WERI-Rb-1 (cell line): Measurements from ENCODE around the gene UBE2D2.

Experiments used
- DNase-seq: peaks from one replicate; pipeline ENCODE4 v3.0.0-alpha.2; 2020
- H3K27ac ChIP-seq: fragments of 250-450 bp; sonication (Bioruptor Pico); 2 replicates; pipeline ENCODE4 v1.5.1; 2020; ENCODE audit warnings: mild to moderate bottlenecking, moderate library complexity
- H3K27me3 ChIP-seq: fragments of 250-450 bp; sonication (Bioruptor Pico); 2 replicates; pipeline ENCODE4 v1.5.1; 2021; ENCODE audit warnings: mild to moderate bottlenecking, low read depth, moderate library complexity; ENCODE audit not compliant: insufficient read depth, severe bottlenecking
- H3K36me3 ChIP-seq: fragments of 250-450 bp; sonication (Bioruptor Pico); 2 replicates; pipeline ENCODE4 v1.5.1; 2020; ENCODE audit warnings: mild to moderate bottlenecking, moderate library complexity
- H3K4me3 ChIP-seq: 2 replicates; pipeline ENCODE4 v1.5.1; 2011; ENCODE audit warnings: low read depth, mild to moderate bottlenecking, control low read depth, low read length
- H3K9me3 ChIP-seq: fragments of 250-450 bp; sonication (Bioruptor Pico); 2 replicates; pipeline ENCODE4 v1.5.1; 2021; ENCODE audit warnings: mild to moderate bottlenecking, moderate library complexity; ENCODE audit not compliant: severe bottlenecking
- TF ChIP-seq, protein P1 (sequence below): IDR thresholded peaks from 2 replicates; pipeline ENCODE4 v1.5.1; 2011; ENCODE audit warnings: low read depth, mild to moderate bottlenecking, control low read depth, inconsistent platforms, low read length

The UBE2D2 gene

DNA sequence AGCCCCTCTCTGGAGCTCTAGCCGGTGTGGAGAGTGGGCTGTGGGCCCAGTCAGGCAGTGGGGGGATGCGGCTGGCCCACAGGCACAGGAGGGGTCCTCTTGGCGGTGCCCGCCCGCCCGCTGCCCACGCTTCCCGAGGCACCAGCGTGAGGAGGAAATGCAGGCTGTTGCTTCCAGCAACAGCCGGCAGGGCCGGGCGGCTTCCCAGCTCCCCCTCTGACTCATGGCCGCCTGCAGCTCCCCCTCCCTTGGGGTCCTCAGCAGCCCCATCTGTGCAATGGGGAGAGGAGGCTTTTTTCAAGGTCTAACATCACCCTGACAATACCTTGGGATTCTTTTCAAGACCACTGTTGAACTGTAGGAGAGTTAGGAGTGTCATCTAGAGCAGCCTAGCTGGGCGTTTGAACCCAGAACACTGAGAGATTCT, 97.4 kb downstream of the UBE2D2 start:
- Histone ChIP-seq H3K27ac (peak overlapping the region; percentile 28), H3K9me3 (no peaks in the 10 kb centered on the region), H3K27me3 (no peaks in the 10 kb centered on the region), H3K36me3 (peaks cover 29% of the 10 kb centered on the region), H3K4me3 (no peak overlapping the region)
- no peak for DNase-seq
- TF ChIP-seq, protein P1, sequence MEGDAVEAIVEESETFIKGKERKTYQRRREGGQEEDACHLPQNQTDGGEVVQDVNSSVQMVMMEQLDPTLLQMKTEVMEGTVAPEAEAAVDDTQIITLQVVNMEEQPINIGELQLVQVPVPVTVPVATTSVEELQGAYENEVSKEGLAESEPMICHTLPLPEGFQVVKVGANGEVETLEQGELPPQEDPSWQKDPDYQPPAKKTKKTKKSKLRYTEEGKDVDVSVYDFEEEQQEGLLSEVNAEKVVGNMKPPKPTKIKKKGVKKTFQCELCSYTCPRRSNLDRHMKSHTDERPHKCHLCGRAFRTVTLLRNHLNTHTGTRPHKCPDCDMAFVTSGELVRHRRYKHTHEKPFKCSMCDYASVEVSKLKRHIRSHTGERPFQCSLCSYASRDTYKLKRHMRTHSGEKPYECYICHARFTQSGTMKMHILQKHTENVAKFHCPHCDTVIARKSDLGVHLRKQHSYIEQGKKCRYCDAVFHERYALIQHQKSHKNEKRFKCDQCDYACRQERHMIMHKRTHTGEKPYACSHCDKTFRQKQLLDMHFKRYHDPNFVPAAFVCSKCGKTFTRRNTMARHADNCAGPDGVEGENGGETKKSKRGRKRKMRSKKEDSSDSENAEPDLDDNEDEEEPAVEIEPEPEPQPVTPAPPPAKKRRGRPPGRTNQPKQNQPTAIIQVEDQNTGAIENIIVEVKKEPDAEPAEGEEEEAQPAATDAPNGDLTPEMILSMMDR = no peak

DNA sequence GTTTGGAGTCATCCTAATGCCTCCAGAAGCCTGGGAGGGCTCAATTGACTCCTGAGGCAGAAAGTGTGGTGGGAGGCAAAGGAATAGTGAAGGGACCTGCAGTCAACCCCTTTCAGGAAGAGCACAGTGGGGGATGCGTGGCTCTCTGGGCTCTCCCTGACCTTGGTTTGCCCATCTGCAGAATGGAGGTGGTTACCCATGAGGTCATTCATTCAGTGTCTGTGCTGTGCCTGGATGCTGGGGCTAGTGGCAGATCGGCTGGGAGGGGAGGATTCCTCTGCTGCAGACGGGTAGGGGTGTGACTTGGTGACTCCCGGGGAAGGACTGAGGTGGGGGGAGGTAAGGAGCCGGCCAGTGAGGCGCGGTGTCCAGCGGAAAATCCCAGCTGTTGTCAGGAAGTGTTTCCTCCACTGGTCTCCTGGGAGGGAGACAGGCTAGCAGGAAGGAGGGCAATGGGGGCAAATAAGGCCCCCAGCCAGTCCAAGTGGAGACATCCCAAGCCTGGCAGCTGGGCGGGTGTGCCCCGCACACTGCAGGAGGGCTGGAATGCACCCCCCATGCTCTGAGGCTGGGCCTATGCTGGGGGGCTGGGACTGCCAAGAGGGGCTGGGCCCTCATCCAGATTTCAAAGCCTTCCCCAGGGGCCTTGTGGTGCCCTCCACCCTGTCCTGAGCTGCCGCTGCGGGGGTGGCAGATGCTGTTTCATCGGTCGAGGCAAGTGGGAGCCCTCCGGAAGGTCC, 98.0 kb downstream of the UBE2D2 start:
- H3K9me3 ChIP-seq = no peaks in the 10 kb centered on the region
- TF ChIP-seq, protein P1 = no peak
- no peaks in the 10 kb centered on the region for H3K27me3 ChIP-seq
- peak; percentile 68 for DNase-seq
- peak overlapping the region; percentile 86 for H3K27ac ChIP-seq
- H3K36me3 ChIP-seq = peaks cover 28% of the 10 kb centered on the region
- H3K4me3 ChIP-seq = no peak overlapping the region

DNA sequence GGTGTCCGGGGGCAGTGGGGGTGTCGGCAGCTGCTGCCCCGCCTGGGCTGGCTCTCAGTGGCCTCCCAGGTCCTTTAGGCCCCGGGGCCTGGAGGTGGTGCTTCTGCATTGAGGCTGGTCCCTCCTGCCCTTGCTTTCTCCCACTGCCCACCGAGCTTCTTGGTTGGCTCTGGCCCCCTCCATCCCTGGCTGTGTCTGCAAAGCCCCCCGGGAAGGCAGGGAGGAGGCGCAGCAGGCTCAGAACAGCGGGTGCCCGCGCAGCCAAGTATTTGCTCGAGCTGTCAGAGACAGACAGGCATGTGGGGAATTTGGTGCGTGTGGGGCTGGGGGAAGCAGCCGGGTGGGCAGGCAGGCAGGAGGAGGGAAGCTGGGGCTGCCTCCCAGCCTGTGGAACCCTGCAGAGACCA, 98.6 kb downstream of the UBE2D2 start:
- Histone ChIP-seq H3K4me3 (no peak overlapping the region), H3K27me3 (no peaks in the 10 kb centered on the region), H3K27ac (peak overlapping the region; percentile 86), H3K9me3 (no peaks in the 10 kb centered on the region), H3K36me3 (peaks cover 27% of the 10 kb centered on the region)
- no peak for DNase-seq
- TF ChIP-seq, protein P1 = no peak

DNA sequence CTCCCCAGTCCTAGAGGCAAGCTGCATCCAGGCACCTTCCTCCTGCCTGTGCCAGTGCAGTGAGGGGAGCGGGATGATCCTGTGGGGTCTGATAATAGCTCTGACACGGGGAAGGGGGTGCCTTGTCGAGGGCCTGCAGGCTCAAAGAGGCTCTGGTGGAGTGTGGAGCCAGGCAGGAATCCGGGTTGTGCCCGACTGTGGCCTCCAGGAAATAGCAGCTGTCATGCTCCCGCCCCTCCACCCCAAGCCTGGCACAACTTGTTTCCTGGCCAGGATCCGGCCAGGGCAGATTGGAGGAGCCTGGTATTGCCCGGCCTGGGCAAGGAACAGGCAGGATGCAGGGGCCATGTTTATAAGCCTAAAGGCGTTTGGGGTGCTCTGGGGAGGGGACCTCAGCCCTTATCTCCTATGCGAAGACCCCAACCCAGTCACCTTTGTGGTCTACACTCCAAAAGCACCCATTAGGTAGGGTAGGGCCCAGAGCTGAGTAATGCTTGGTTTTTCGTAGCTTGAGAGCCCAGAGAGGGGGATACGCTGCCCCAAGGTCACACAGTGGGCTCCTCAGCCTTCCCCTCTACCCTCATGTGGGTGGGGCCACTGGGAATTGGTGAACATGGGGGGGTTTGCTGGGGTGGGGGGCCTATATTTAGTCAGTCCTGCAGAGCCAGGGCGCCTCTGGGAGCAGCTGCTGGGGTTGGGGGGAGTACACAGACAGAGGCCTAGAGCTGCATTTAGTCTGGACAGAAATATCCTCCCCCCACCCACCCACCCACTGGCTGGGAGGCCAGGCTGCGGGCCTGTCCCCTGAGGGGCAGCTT, 99.2 kb downstream of the UBE2D2 start:
- no peak overlapping the region for H3K4me3 ChIP-seq
- TF ChIP-seq, protein P1 = no peak
- no peaks in the 10 kb centered on the region for H3K9me3 ChIP-seq
- DNase-seq = no peak
- peak overlapping the region; percentile 86 for H3K27ac ChIP-seq
- H3K36me3 ChIP-seq = peaks cover 30% of the 10 kb centered on the region
- no peaks in the 10 kb centered on the region for H3K27me3 ChIP-seq

DNA sequence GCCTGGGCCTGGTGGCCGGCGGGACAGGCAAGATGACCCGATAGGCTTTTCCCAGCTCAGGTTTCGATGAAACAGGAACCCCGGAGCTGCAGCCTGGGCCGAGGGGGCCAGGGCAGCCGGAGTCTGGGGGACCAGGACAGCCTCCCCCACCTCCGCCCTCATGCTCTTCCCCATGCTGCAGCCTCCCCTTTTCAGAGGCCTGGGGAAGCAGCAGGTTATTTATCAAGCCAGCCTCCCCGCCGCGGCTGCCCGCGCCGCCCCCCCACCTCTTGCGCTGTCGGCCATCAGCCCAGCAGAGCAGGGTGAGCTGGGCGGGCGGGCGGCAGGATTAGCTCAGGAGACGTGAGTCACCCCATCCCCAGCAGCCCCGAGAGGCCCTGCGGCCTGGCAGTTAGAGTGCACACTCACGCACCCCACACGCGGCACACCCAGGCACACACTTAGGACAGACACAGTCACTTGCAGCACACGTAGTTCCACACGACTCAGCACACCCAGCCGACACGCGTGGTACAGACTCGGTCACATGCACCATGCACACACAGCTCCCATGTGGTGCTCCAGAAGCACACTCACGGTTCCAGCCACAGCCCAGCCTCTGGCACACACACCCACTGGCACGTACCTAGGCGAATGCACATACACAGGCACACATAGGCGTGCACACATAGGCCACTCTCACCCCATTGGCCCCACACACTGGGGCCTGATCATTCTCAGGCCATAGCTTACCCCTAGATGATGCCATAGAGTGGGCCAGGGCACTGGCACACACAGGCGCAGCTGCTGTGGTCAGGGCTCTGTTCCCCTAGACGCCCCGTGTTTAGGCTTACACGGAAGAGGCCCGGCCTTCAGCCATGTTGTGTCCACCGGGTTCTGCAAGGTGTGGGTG, 100.0 kb downstream of the UBE2D2 start:
- Histone ChIP-seq H3K27me3 (no peaks in the 10 kb centered on the region), H3K4me3 (no peak overlapping the region), H3K27ac (peak overlapping the region; percentile 86), H3K36me3 (peaks cover 35% of the 10 kb centered on the region), H3K9me3 (no peaks in the 10 kb centered on the region)
- TF ChIP-seq, protein P1 = no peak
- peak; percentile 92 for DNase-seq
